Trophoblast cell (in vitro differentiated cells and primary cell): ENCODE results near the gene PRKAA2.

Source experiments
- DNase-seq, 2 donors: peaks; one replicate each; pipeline ENCODE4 v3.0.0-alpha.2; 2016
- H2AFZ ChIP-seq: 2 replicates; pipeline ENCODE4 v1.6.1; 2013; ENCODE audit warnings: low read length, moderate library complexity, mild to moderate bottlenecking; ENCODE audit not compliant: insufficient read depth, poor library complexity
- H2AK5ac ChIP-seq: 2 replicates; pipeline ENCODE4 v1.6.1; 2013; ENCODE audit warnings: mild to moderate bottlenecking, low read length
- H2BK120ac ChIP-seq: 2 replicates; pipeline ENCODE4 v1.6.1; 2013; ENCODE audit warnings: low read length, mild to moderate bottlenecking, moderate library complexity; ENCODE audit not compliant: insufficient read depth, poor library complexity
- H2BK12ac ChIP-seq: 2 replicates; pipeline ENCODE4 v1.6.1; 2013; ENCODE audit warnings: mild to moderate bottlenecking, low read length, moderate library complexity
- H2BK5ac ChIP-seq: 2 replicates; pipeline ENCODE4 v1.6.1; 2013; ENCODE audit warnings: low read length, low read depth, moderate library complexity, mild to moderate bottlenecking; ENCODE audit not compliant: poor library complexity
- H3K14ac ChIP-seq: 2 replicates; pipeline ENCODE4 v1.6.1; 2013; ENCODE audit warnings: mild to moderate bottlenecking, low read length
- H3K18ac ChIP-seq: 2 replicates; pipeline ENCODE4 v1.6.1; 2013; ENCODE audit warnings: mild to moderate bottlenecking, low read length
- H3K23ac ChIP-seq: 2 replicates; pipeline ENCODE4 v1.6.1; 2013; ENCODE audit warnings: low read length
- H3K27ac ChIP-seq: 2 replicates; pipeline ENCODE4 v1.5.1; 2013; ENCODE audit warnings: low read depth, mild to moderate bottlenecking, inconsistent platforms, low read length, moderate library complexity
- H3K27me3 ChIP-seq: 2 replicates; pipeline ENCODE4 v1.6.1; 2013; ENCODE audit warnings: inconsistent platforms, mild to moderate bottlenecking, low read length, moderate library complexity; ENCODE audit not compliant: insufficient read depth
- H3K36me3 ChIP-seq, 2 experiments: 1 replicate in 1 of 2; 2 replicates in 1 of 2; pipeline ENCODE4 v1.6.1; 2013; ENCODE audit warnings: low read length in 2 of 2, mild to moderate bottlenecking in 2 of 2, moderate library complexity in 1 of 2; ENCODE audit not compliant: insufficient read depth in 2 of 2, control insufficient read depth in 1 of 2
- H3K4ac ChIP-seq: 2 replicates; pipeline ENCODE4 v1.6.1; 2013; ENCODE audit warnings: low read depth, mild to moderate bottlenecking, low read length, moderate library complexity
- H3K4me1 ChIP-seq, 2 experiments: 1 replicate in 1 of 2; 2 replicates in 1 of 2; pipeline ENCODE4 v1.6.1; 2013; ENCODE audit warnings: low read length in 2 of 2, mild to moderate bottlenecking in 2 of 2, moderate library complexity in 1 of 2; ENCODE audit not compliant: insufficient read depth in 2 of 2, control insufficient read depth in 1 of 2
- H3K4me2 ChIP-seq: 2 replicates; pipeline ENCODE4 v1.6.1; 2013; ENCODE audit warnings: inconsistent platforms, mild to moderate bottlenecking, low read length, moderate library complexity
- H3K4me3 ChIP-seq: 2 replicates; pipeline ENCODE4 v1.5.1; 2013; ENCODE audit warnings: mild to moderate bottlenecking, low read depth, low read length, inconsistent platforms
- H3K79me1 ChIP-seq: one replicate; pipeline ENCODE4 v1.6.1; 2013; ENCODE audit warnings: low read length
- H3K79me2 ChIP-seq: 2 replicates; pipeline ENCODE4 v1.6.1; 2013; ENCODE audit warnings: low read length, mild to moderate bottlenecking; ENCODE audit not compliant: control insufficient read depth, insufficient read depth, poor library complexity
- H3K9ac ChIP-seq: 2 replicates; pipeline ENCODE4 v1.6.1; 2013; ENCODE audit warnings: mild to moderate bottlenecking, low read length
- H3K9me3 ChIP-seq: 2 replicates; pipeline ENCODE4 v1.6.1; 2013; ENCODE audit warnings: low read depth, mild to moderate bottlenecking, control low read depth, inconsistent platforms, low read length; ENCODE audit not compliant: insufficient read depth
- H4K12ac ChIP-seq: 2 replicates; pipeline ENCODE4 v1.6.1; 2013; ENCODE audit warnings: low read depth, mild to moderate bottlenecking, low read length, moderate library complexity
- H4K8ac ChIP-seq: 2 replicates; pipeline ENCODE4 v1.6.1; 2013; ENCODE audit warnings: low read depth, mild to moderate bottlenecking, low read length, moderate library complexity
- H4K91ac ChIP-seq: one replicate; pipeline ENCODE4 v1.6.1; 2013; ENCODE audit warnings: low read depth, mild to moderate bottlenecking, low read length, moderate library complexity
- WGBS: extraction: QIAGEN DNeasy Blood & Tissue Kit; methylation state at CpG from one replicate; pipeline ENCODE4 v1.1.7; 2013; ENCODE audit warnings: missing lambda C conversion rate; ENCODE audit not compliant: insufficient read length, insufficient coverage; ENCODE audit errors: extremely low coverage; 5-methylcytosine and 5-hydroxymethylcytosine counted together

PRKAA2 gene

GRCh38 chr1:56671085-56671484 lies 26.0 kb downstream of the PRKAA2 start:
- H3K4me3 ChIP-seq = no peak overlapping the region
- H4K8ac ChIP-seq = no peak overlapping the region
- H3K79me1 ChIP-seq = no peaks in the 10 kb centered on the region
- H2AK5ac ChIP-seq = no peak overlapping the region
- no peak overlapping the region for H2BK120ac ChIP-seq
- no peaks in the 10 kb centered on the region for H3K36me3 ChIP-seq
- H3K4ac ChIP-seq = no peak overlapping the region
- H2BK12ac ChIP-seq = no peak overlapping the region
- WGBS = no CpG with 5 or more reads among the region's 4 CpGs
- H4K91ac ChIP-seq = no peak overlapping the region
- H3K27me3 ChIP-seq = no peaks in the 10 kb centered on the region
- no peak overlapping the region for H3K4me2 ChIP-seq
- no peak overlapping the region for H2AFZ ChIP-seq
- no peak overlapping the region for H3K18ac ChIP-seq
- H3K79me2 ChIP-seq = no peaks in the 10 kb centered on the region
- H3K9me3 ChIP-seq = no peaks in the 10 kb centered on the region
- no peak overlapping the region for H4K12ac ChIP-seq
- no peak for DNase-seq
- no peak overlapping the region for H3K9ac ChIP-seq
- no peak overlapping the region for H3K14ac ChIP-seq
- H3K4me1 ChIP-seq = no peaks in the 10 kb centered on the region
- H3K23ac ChIP-seq = no peak overlapping the region
- no peak overlapping the region for H2BK5ac ChIP-seq
- H3K27ac ChIP-seq = no peak overlapping the region

DNA sequence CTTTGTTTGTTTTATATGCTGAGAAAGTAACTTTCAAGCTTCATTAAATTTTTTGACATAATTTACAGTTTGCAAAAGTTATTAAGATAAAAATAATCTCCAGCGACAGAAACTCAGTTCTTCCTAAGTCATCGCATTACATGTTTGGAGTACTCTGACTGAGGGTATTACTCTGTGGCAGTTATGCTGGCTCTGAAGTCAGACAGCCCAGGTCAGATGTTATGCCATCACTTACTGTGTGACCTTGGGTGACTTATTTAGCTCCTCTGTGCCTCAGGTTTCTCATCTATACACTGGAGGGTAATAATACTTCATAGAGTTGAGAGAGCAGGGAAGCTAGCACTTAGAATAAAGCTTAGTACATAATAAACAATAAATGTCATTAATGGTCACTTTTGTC lies 26.4 kb downstream of the PRKAA2 start:
- H2BK5ac ChIP-seq = no peak overlapping the region
- no peak overlapping the region for H3K4me3 ChIP-seq
- no peak overlapping the region for H4K12ac ChIP-seq
- WGBS = no CpG with 5 or more reads among the region's 2 CpGs
- H3K36me3 ChIP-seq = no peaks in the 10 kb centered on the region
- no peaks in the 10 kb centered on the region for H3K79me2 ChIP-seq
- no peak overlapping the region for H3K4me2 ChIP-seq
- H3K18ac ChIP-seq = no peak overlapping the region
- no peak overlapping the region for H2BK12ac ChIP-seq
- H3K9me3 ChIP-seq = no peaks in the 10 kb centered on the region
- H3K27me3 ChIP-seq = no peaks in the 10 kb centered on the region
- no peak overlapping the region for H3K27ac ChIP-seq
- no peak overlapping the region for H2BK120ac ChIP-seq
- no peak overlapping the region for H2AK5ac ChIP-seq
- no peak overlapping the region for H3K9ac ChIP-seq
- no peaks in the 10 kb centered on the region for H3K4me1 ChIP-seq
- DNase-seq = no peak
- no peak overlapping the region for H4K91ac ChIP-seq
- H3K23ac ChIP-seq = no peak overlapping the region
- no peak overlapping the region for H3K4ac ChIP-seq
- no peak overlapping the region for H2AFZ ChIP-seq
- H3K14ac ChIP-seq = no peak overlapping the region
- no peaks in the 10 kb centered on the region for H3K79me1 ChIP-seq
- no peak overlapping the region for H4K8ac ChIP-seq

GRCh38 chr1:56672579-56672978 lies 27.5 kb downstream of the PRKAA2 start:
- no peak overlapping the region for H3K27ac ChIP-seq
- peak in 1 of 2 donors; percentile 30 for DNase-seq
- no peak overlapping the region for H3K14ac ChIP-seq
- H3K4ac ChIP-seq = no peak overlapping the region
- no peak overlapping the region for H2AFZ ChIP-seq
- H2BK12ac ChIP-seq = no peak overlapping the region
- H3K36me3 ChIP-seq = no peaks in the 10 kb centered on the region
- H2AK5ac ChIP-seq = no peak overlapping the region
- no peaks in the 10 kb centered on the region for H3K27me3 ChIP-seq
- no peak overlapping the region for H3K9ac ChIP-seq
- no peak overlapping the region for H3K23ac ChIP-seq
- no peak overlapping the region for H4K12ac ChIP-seq
- no peak overlapping the region for H2BK5ac ChIP-seq
- H3K18ac ChIP-seq = no peak overlapping the region
- no peaks in the 10 kb centered on the region for H3K79me1 ChIP-seq
- H3K9me3 ChIP-seq = no peaks in the 10 kb centered on the region
- no peaks in the 10 kb centered on the region for H3K4me1 ChIP-seq
- no CpG with 5 or more reads among the region's 1 CpG for WGBS
- no peak overlapping the region for H3K4me2 ChIP-seq
- no peak overlapping the region for H3K4me3 ChIP-seq
- H4K8ac ChIP-seq = no peak overlapping the region
- no peak overlapping the region for H4K91ac ChIP-seq
- no peak overlapping the region for H2BK120ac ChIP-seq
- H3K79me2 ChIP-seq = no peaks in the 10 kb centered on the region

DNA sequence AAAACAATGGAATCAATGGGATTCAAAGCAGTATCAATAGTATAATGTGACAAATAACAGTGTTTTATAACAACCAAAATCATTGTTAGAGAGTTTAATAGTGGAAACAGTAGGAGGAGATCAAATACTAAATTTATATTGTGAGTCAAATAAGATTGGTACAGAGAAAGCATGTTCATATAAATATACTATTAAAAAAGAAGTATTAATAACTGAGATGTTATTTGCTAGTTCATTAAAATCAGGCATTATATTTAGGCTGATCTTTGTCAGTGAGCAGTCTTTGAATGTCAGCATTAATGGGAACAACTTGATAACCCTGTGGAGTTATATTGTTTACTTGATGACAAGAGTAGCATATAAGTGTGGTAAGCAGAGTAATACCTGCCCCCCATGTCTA lies 30.6 kb downstream of the PRKAA2 start:
- Histone ChIP-seq H2AFZ (no peak overlapping the region), H4K12ac (no peak overlapping the region), H2AK5ac (no peak overlapping the region), H3K27me3 (no peaks in the 10 kb centered on the region), H3K4me1 (no peaks in the 10 kb centered on the region), H2BK5ac (no peak overlapping the region), H3K4me2 (no peak overlapping the region), H3K79me2 (no peaks in the 10 kb centered on the region), H3K4ac (no peak overlapping the region), H3K9me3 (no peaks in the 10 kb centered on the region), H3K14ac (no peak overlapping the region), H3K36me3 (no peaks in the 10 kb centered on the region), H3K27ac (no peak overlapping the region), H4K91ac (no peak overlapping the region), H3K23ac (no peak overlapping the region), H3K9ac (no peak overlapping the region), H2BK120ac (no peak overlapping the region), H4K8ac (no peak overlapping the region), H2BK12ac (no peak overlapping the region), H3K79me1 (no peaks in the 10 kb centered on the region), H3K18ac (no peak overlapping the region), H3K4me3 (no peak overlapping the region)
- DNase-seq = no peak
